Dendritic cell treated with granulocyte-macrophage colony-stimulating factor and Interleukin-4, amounts not matched to agents 40 ng/mL and 50 ng/mL, for 4 days (primary cell): ENCODE data around the gene TAF1A.

ENCODE experiments used
- H3K27ac Mint-ChIP-seq: one replicate; pipeline ENCODE4 v1.8.0; 2022; ENCODE audit warnings: mild to moderate bottlenecking, mixed read lengths
- H3K27me3 Mint-ChIP-seq: one replicate; pipeline ENCODE4 v1.8.0; 2022; ENCODE audit warnings: mild to moderate bottlenecking, mixed read lengths
- H3K36me3 Mint-ChIP-seq: one replicate; pipeline ENCODE4 v1.8.0; 2022; ENCODE audit warnings: low read depth, mixed read lengths
- H3K4me1 Mint-ChIP-seq: one replicate; pipeline ENCODE4 v1.8.0; 2022; ENCODE audit warnings: low read depth, mixed read lengths
- H3K4me3 Mint-ChIP-seq: one replicate; pipeline ENCODE4 v1.8.0; 2022; ENCODE audit warnings: mild to moderate bottlenecking, moderate library complexity, mixed read lengths
- H3K9me3 Mint-ChIP-seq: one replicate; pipeline ENCODE4 v1.8.0; 2022; ENCODE audit warnings: mixed read lengths
- intact Hi-C: fragments of 100-400 bp; cut with micrococcal nuclease; formaldehyde crosslinking; loops from one replicate; pipeline ENCODE4 v1.15.0; 2022

TAF1A gene

GRCh38 chr1:222582099-222582774 is 7.5 kb downstream of the TAF1A start:
- Mint-ChIP-seq H3K4me1 (peaks cover 9% of the 10 kb centered on the region), H3K4me3 (no peak overlapping the region), H3K27me3 (no peaks in the 10 kb centered on the region), H3K36me3 (peaks cover 43% of the 10 kb centered on the region), H3K27ac (no peak overlapping the region), H3K9me3 (no peaks in the 10 kb centered on the region)
- intact Hi-C loops, result no loop called here

GRCh38 chr1:222579316-222579715 is 10.4 kb downstream of the TAF1A start:
- H3K4me3 Mint-ChIP-seq, result no peak overlapping the region
- no peak overlapping the region for H3K27ac Mint-ChIP-seq
- H3K36me3 Mint-ChIP-seq, result peaks cover 61% of the 10 kb centered on the region
- H3K27me3 Mint-ChIP-seq, result no peaks in the 10 kb centered on the region
- peaks cover 9% of the 10 kb centered on the region for H3K4me1 Mint-ChIP-seq
- H3K9me3 Mint-ChIP-seq, result no peaks in the 10 kb centered on the region
- intact Hi-C loops, result no loop called here

GRCh38 chr1:222570837-222571236 is 18.9 kb downstream of the TAF1A start:
- H3K27ac Mint-ChIP-seq, result no peak overlapping the region
- H3K9me3 Mint-ChIP-seq, result peaks cover 8% of the 10 kb centered on the region
- no peaks in the 10 kb centered on the region for H3K4me1 Mint-ChIP-seq
- no peak overlapping the region for H3K4me3 Mint-ChIP-seq
- no peaks in the 10 kb centered on the region for H3K27me3 Mint-ChIP-seq
- peaks cover 70% of the 10 kb centered on the region for H3K36me3 Mint-ChIP-seq
- intact Hi-C loops, result no loop called here

GRCh38 chr1:222561656-222562055 is 28.1 kb downstream of the TAF1A start:
- H3K36me3 Mint-ChIP-seq, result peaks cover 37% of the 10 kb centered on the region

GRCh38 chr1:222557574-222557973 is 32.2 kb downstream of the TAF1A start:
- H3K4me3 Mint-ChIP-seq, result no peak overlapping the region
- H3K4me1 Mint-ChIP-seq, result no peaks in the 10 kb centered on the region

More at GRCh38 chr1:222561656-222562055, 28.1 kb downstream of the TAF1A start:
- H3K27me3 Mint-ChIP-seq, result no peaks in the 10 kb centered on the region
- H3K4me3 Mint-ChIP-seq, result no peak overlapping the region
- no peaks in the 10 kb centered on the region for H3K9me3 Mint-ChIP-seq
- H3K27ac Mint-ChIP-seq, result no peak overlapping the region
- no peaks in the 10 kb centered on the region for H3K4me1 Mint-ChIP-seq
- intact Hi-C loops, result no loop called here

GRCh38 chr1:222557148-222557547 is 32.6 kb downstream of the TAF1A start:
- H3K27ac Mint-ChIP-seq, result no peak overlapping the region
- no peaks in the 10 kb centered on the region for H3K4me1 Mint-ChIP-seq

More at GRCh38 chr1:222557574-222557973, 32.2 kb downstream of the TAF1A start:
- Mint-ChIP-seq H3K9me3 (no peaks in the 10 kb centered on the region), H3K27ac (no peak overlapping the region), H3K27me3 (no peaks in the 10 kb centered on the region), H3K36me3 (peaks cover 40% of the 10 kb centered on the region)
- intact Hi-C loops, result no loop called here

GRCh38 chr1:222555992-222556615 is 33.6 kb downstream of the TAF1A start:
- intact Hi-C loops, result no loop called here
- H3K27me3 Mint-ChIP-seq, result no peaks in the 10 kb centered on the region

More at GRCh38 chr1:222557148-222557547, 32.6 kb downstream of the TAF1A start:
- Mint-ChIP-seq H3K27me3 (no peaks in the 10 kb centered on the region), H3K36me3 (peaks cover 40% of the 10 kb centered on the region), H3K9me3 (no peaks in the 10 kb centered on the region), H3K4me3 (no peak overlapping the region)
- intact Hi-C loops, result no loop called here

GRCh38 chr1:222554177-222554576 is 35.6 kb downstream of the TAF1A start:
- Mint-ChIP-seq H3K4me1 (no peaks in the 10 kb centered on the region), H3K27ac (no peak overlapping the region)
- intact Hi-C loops, result no loop called here

More at GRCh38 chr1:222555992-222556615, 33.6 kb downstream of the TAF1A start:
- H3K27ac Mint-ChIP-seq, result no peak overlapping the region
- no peak overlapping the region for H3K4me3 Mint-ChIP-seq
- H3K4me1 Mint-ChIP-seq, result no peaks in the 10 kb centered on the region
- no peaks in the 10 kb centered on the region for H3K9me3 Mint-ChIP-seq
- peaks cover 34% of the 10 kb centered on the region for H3K36me3 Mint-ChIP-seq

GRCh38 chr1:222552882-222553281 is 36.9 kb downstream of the TAF1A start:
- no peak overlapping the region for H3K4me3 Mint-ChIP-seq
- no peak overlapping the region for H3K27ac Mint-ChIP-seq
- peaks cover 26% of the 10 kb centered on the region for H3K36me3 Mint-ChIP-seq
- H3K27me3 Mint-ChIP-seq, result peaks cover 2% of the 10 kb centered on the region
- no peaks in the 10 kb centered on the region for H3K9me3 Mint-ChIP-seq
- intact Hi-C loops, result no loop called here
- H3K4me1 Mint-ChIP-seq, result no peaks in the 10 kb centered on the region

More at GRCh38 chr1:222554177-222554576, 35.6 kb downstream of the TAF1A start:
- Mint-ChIP-seq H3K36me3 (peaks cover 27% of the 10 kb centered on the region), H3K4me3 (no peak overlapping the region), H3K9me3 (no peaks in the 10 kb centered on the region), H3K27me3 (no peaks in the 10 kb centered on the region)

GRCh38 chr1:222547944-222548671 is 41.6 kb downstream of the TAF1A start, which contains the start of gene HHIPL2:
TSS of gene HHIPL2 (minus strand) at chr1:222548104. CDS start at chr1:222548044, 60 bp downstream.
- Mint-ChIP-seq H3K4me3 (no peak within 1 kb of the TSS), H3K27me3 (peaks cover 13% of the 10 kb centered on the region), H3K4me1 (no peaks in the 10 kb centered on the region), H3K9me3 (no peaks in the 10 kb centered on the region), H3K27ac (no peak within 1 kb of the TSS), H3K36me3 (no peaks in the 10 kb centered on the region)
- intact Hi-C loops, result no loop called here

GRCh38 chr1:222547260-222547614 is 42.5 kb downstream of the TAF1A start:
- H3K4me3 Mint-ChIP-seq, result no peak overlapping the region

GRCh38 chr1:222546548-222547259 is 43.0 kb downstream of the TAF1A start:
- Mint-ChIP-seq H3K36me3 (no peaks in the 10 kb centered on the region), H3K27ac (no peak overlapping the region), H3K27me3 (peaks cover 13% of the 10 kb centered on the region), H3K4me3 (no peak overlapping the region), H3K9me3 (no peaks in the 10 kb centered on the region), H3K4me1 (no peaks in the 10 kb centered on the region)
- intact Hi-C loops, result no loop called here

More at GRCh38 chr1:222547260-222547614, 42.5 kb downstream of the TAF1A start:
- intact Hi-C loops, result no loop called here
- H3K27me3 Mint-ChIP-seq, result peaks cover 13% of the 10 kb centered on the region
- no peaks in the 10 kb centered on the region for H3K36me3 Mint-ChIP-seq
- H3K9me3 Mint-ChIP-seq, result no peaks in the 10 kb centered on the region
- H3K4me1 Mint-ChIP-seq, result no peaks in the 10 kb centered on the region
- no peak overlapping the region for H3K27ac Mint-ChIP-seq

GRCh38 chr1:222546091-222546490 is 43.6 kb downstream of the TAF1A start:
- no peaks in the 10 kb centered on the region for H3K36me3 Mint-ChIP-seq
- H3K27ac Mint-ChIP-seq, result no peak overlapping the region
- no peaks in the 10 kb centered on the region for H3K9me3 Mint-ChIP-seq
- no peak overlapping the region for H3K4me3 Mint-ChIP-seq
- intact Hi-C loops, result no loop called here
- H3K4me1 Mint-ChIP-seq, result no peaks in the 10 kb centered on the region
- H3K27me3 Mint-ChIP-seq, result peaks cover 13% of the 10 kb centered on the region
